HG02623 (cell line): ENCODE data around the gene MTHFD1L.
"Not testable (repeated sequence)": the region's sequence is repeated elsewhere in the genome, so short reads cannot be mapped to it uniquely, and the experiment has no call there.

Source experiments
- ATAC-seq: cut with Tn5 transposase; IDR thresholded peaks from one replicate; pipeline ENCODE4 v1.9.1; 2021; ENCODE audit warnings: moderate library complexity; ENCODE audit not compliant: unreplicated experiment

MTHFD1L gene

GRCh38 chr6:151113641-151114040 is 248.1 kb downstream of the MTHFD1L start:
- ATAC-seq = no peak

GRCh38 chr6:151118461-151119123 is 253.1 kb downstream of the MTHFD1L start:
- ATAC-seq = no peak

DNA sequence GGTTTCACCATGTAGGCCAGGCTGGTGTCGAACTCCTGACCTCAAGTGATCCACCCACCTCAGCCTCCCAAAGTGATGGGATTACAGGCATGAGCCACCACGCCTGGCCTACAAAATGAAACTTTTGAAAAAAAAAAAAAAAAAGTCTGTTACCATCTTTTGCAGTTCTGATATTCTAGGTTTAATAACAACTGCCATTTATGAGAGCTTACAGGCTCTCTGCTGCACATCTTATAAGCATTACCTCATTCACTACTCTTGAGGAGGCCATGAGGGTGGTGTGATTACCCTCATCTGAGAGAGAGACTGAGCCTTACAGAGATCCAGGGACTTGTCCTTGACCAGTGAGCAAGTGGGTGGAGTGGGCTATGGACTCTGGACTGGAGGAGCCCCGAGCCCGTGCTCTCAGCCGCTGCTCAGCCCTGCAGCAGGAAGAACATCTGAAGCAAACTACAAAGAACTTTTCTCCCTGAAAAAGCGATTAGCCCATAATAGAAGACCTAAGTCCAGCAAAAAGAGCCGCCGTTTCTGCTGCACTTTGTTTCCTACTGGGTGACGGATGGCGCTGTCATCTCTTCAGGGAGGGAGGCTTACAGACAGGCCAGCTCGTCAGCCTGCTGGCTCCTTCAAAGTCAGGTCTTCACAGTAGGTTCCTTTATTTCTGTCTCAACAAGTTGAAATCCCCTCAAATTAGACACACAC is 254.5 kb downstream of the MTHFD1L start:
- no peak for ATAC-seq

- no peak for ATAC-seq
These were observed 256.4 kb downstream of the MTHFD1L start for GRCh38 chr6:151121900-151122299.

GRCh38 chr6:151123641-151124040 is 258.1 kb downstream of the MTHFD1L start:
- not testable (repeated sequence) for ATAC-seq

DNA sequence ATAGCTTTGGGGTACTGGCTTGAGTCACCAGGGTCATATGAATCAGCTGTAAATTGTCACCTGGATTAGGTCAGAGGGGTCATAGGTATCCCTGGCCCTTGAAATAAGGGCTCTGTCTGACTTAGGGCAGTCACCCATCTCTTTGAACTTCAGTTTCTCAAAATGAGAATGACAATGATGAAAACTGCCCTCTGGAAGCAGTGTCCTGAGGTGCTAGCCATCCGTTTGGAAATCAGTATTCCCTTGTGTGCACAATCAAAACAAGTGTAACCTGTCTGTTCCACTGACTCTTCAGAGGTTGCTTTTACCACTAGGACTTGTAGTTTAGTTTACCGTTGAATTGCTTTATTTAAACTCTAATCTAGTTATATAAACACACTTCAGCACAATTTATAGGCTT is 259.7 kb downstream of the MTHFD1L start:
- ATAC-seq = not testable (repeated sequence)

GRCh38 chr6:151125651-151126416 is 260.3 kb downstream of the MTHFD1L start:
- not testable (repeated sequence) for ATAC-seq

DNA sequence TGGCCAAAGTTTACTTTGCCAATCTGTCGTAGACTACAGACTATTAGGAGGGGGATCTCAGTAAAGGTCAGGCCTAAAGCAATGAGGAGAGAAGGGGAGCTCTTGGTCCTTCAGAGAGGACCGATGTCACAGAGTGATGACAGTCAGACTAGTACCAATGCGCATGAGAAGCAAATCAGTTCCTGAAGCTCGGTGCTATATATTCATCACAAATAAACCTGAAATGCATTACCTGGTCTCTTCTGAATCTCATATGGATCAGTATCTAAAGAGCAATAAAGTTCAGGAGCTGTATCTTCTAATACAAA is 260.9 kb downstream of the MTHFD1L start:
- not testable (repeated sequence) for ATAC-seq

GRCh38 chr6:151127133-151127798 is 261.8 kb downstream of the MTHFD1L start:
- ATAC-seq = not testable (repeated sequence)

- no peak for ATAC-seq
These were observed 263.4 kb downstream of the MTHFD1L start for GRCh38 chr6:151128763-151129370.

DNA sequence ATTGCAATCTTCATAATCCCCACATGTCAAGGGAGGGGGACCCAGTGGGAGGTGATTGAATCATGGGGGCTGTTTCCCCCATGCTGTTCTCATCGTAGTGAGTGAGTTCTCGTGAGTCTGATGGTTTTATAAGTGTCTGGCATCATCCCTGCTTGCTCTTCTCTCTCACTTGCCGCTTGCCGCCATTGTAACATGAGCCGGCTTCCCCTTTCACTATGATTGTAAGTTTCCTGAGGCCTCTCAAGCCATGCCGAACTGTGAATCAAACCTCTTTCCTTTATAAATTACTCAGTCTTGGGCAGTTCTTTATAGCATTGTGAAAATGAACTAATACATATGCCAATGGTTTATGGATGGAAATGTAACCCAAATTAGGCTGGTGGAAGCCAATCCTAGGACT is 264.8 kb downstream of the MTHFD1L start:
- no peak for ATAC-seq

- ATAC-seq = no peak
These were observed 266.0 kb downstream of the MTHFD1L start for GRCh38 chr6:151131324-151132007.

- ATAC-seq = no peak
These were observed 270.7 kb downstream of the MTHFD1L start for GRCh38 chr6:151136141-151136755.

DNA sequence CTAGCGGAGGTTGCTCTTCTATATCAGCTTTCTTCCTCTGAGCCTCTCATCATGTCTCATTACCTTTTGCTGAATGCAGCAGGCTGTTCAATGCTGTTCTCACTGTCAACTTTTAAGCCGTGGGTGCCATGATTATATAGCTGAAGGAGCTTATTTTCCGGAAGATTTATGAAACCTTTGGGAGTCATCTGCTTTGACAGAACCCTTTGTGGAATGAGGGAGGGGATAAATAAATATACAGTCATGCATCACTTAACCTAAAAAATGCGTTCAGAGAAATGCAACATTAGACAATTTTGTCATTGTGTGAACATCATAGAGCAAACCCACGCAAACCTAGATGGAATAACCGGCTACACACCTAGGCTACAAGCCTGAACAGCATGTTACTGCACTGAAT is 272.0 kb downstream of the MTHFD1L start:
- no peak for ATAC-seq

- no peak for ATAC-seq
These were observed 274.0 kb downstream of the MTHFD1L start for GRCh38 chr6:151139524-151139923.

DNA sequence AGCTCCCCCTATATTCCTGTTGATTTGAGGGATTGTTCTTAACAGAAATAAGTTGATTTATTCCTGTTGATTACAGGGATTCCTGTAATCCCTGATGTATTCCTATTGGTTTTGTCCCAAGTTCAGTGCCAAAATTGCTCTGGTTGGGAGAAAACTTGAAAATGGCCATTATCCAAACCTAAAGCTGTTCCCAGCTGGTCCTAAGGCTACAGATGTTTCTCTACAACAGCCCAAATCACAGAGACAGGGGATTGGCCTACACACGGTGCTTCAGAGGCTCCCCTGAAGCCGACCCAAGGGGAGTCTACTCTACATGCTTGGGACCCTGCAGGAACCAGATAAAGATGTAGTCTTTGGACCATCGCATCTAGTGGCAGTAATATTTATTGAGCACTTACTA is 275.3 kb downstream of the MTHFD1L start:
- ATAC-seq = no peak

GRCh38 chr6:151141685-151142084 is 276.2 kb downstream of the MTHFD1L start:
- no peak for ATAC-seq

GRCh38 chr6:151142676-151143075 is 277.2 kb downstream of the MTHFD1L start:
- no peak for ATAC-seq

- no peak for ATAC-seq
These were observed 277.8 kb downstream of the MTHFD1L start for GRCh38 chr6:151143337-151143736.

DNA sequence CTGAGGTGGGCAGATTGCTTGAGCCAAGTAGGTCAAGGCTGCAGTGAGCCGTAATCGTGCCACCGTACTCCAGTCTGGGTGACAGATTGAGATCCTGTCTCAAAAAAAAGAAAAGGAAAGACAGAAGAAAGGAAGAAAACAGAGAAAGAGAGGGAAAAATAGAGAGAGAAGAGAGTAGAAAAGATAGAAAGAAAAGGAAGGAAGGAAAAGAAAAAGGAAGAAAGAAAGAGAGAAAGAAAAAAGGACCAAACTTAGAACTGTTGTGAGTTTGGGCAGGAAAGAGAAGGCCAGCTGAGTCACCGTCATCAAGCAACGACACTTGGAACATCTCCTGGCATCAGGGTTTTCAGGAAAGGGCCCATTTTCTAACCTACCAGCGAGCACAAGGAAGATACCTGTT is 278.3 kb downstream of the MTHFD1L start:
- ATAC-seq = no peak
